Ovary (tissue), 9 donors: ENCODE data around the gene RNF7. TPM values are rescaled to one million over a fixed set of nuclear protein-coding genes. Genes with fewer than 3 reads are reported as not detected.

Source experiments
- DNase-seq, 5 donors: peaks; one replicate each; pipeline ENCODE4 v3.0.0-alpha.2; 2019 to 2020
- H3K27ac ChIP-seq, 2 donors: fragments of 200-600 bp; one replicate each; pipeline versions ENCODE4 v1.5.1 to v1.8.0; 2019 to 2022
- H3K27me3 ChIP-seq: fragments of 200-600 bp; one replicate; pipeline ENCODE4 v1.8.0; 2022
- H3K36me3 ChIP-seq: fragments of 200-600 bp; sonication (generic); one replicate; pipeline ENCODE4 v1.5.1; 2019
- H3K4me1 ChIP-seq: one replicate; pipeline ENCODE4 v1.8.1; 2013; ENCODE audit warnings: mild to moderate bottlenecking, moderate library complexity; ENCODE audit not compliant: insufficient read depth
- H3K4me3 ChIP-seq: fragments of 200-600 bp; sonication (generic); one replicate; pipeline ENCODE4 v1.5.1; 2017
- H3K9me3 ChIP-seq, 2 donors: fragments of 200-600 bp in 1 of 2; sonication (generic) in 1 of 2; one replicate each; pipeline versions ENCODE4 v1.5.1 to v1.8.1; 2013 to 2019; ENCODE audit warnings: mild to moderate bottlenecking in 1 of 2, moderate library complexity in 1 of 2
- CTCF ChIP-seq, 3 donors: fragments of 450-650 bp in 2 of 3; fragments of 200-600 bp in 1 of 3; IDR thresholded peaks; one replicate each; pipeline versions ENCODE4 v1.5.1 to v1.8.0; 2016 to 2022; ENCODE audit warnings: antibody characterized with exemption in 3 of 3, mild to moderate bottlenecking in 1 of 3
- EP300 ChIP-seq: sonication (generic); formaldehyde crosslinking; IDR thresholded peaks from one replicate; pipeline ENCODE4 v1.6.1; 2017; ENCODE audit warnings: antibody characterized with exemption
- POLR2A ChIP-seq: fragments of 450-650 bp; IDR thresholded peaks from one replicate; pipeline ENCODE4 v1.6.1; 2017; ENCODE audit warnings: antibody characterized with exemption, mild to moderate bottlenecking, moderate library complexity
- WGBS, 3 donors: extraction: QIAGEN DNeasy Blood & Tissue Kit in 1 of 3; methylation state at CpG; one replicate each; pipeline versions ENCODE4 v1.1.5 to v1.1.7; 2013 to 2017; 5-methylcytosine and 5-hydroxymethylcytosine counted together
- intact Hi-C, 4 donors: fragments of 100-400 bp; cut with DNase I; formaldehyde crosslinking; loops; one replicate each; pipeline versions ENCODE4 v1.11.0 to v1.15.1; 2022 to 2023
- polyA plus RNA-seq, 2 donors: library from polyadenylated mRNA; stranded (reverse); fragments of 200-250 nt in 1 of 2; fragments of 350-450 nt in 1 of 2; fragmentation: Illumina TruSeq in 1 of 2; extraction: RNeasy Lipid Tissue Mini Kit (QIAGEN cat#74804) in 1 of 2; gene quantifications; one replicate each; pipeline ENCODE4 v1.2.3, GENCODE V29; 2013 to 2014
- total RNA-seq, 7 donors: library from RNA; depleted of rRNA in 2 of 7; stranded (reverse); fragments of >200 nt in 2 of 7; fragmentation: NEBNext Ultra II Directional in 3 of 7; extraction: Animal tissue kit (Norgen Biotek cat#: 25700) in 3 of 7; gene quantifications; one replicate each; pipeline versions ENCODE4 v1.1.0 to v1.2.4, GENCODE V29; 2016 to 2023
- donor health status: DM: no; HTN: no; CAD: no; lungs with moderate emphysema.
- donor health status: DM: no; HTN: no; CAD: no.
- donor health status: Bipolar disorder and iron deficiency.
- donor health status: DM: yes; HTN: yes; CAD: no.
- donor health status: DM: no; HTN: no; CAD: no.
- donor health status: DM: yes; HTN: yes; CAD: no.

RNF7 gene
- total and polyA plus RNA-seq, 9 donors, result 70.2 to 100 (median 79.1) TPM

GRCh38 chr3:141769221-141769894, 31.3 kb downstream of the RNF7 start:
- TF ChIP-seq POLR2A (no peak), EP300 (no peak), CTCF (IDR thresholded peaks at IDR 0.05) (no peak)
- Histone ChIP-seq H3K27me3 (no peaks in the 10 kb centered on the region), H3K4me3 (no peak overlapping the region), H3K9me3 (no peaks in the 10 kb centered on the region), H3K36me3 (no peaks in the 10 kb centered on the region), H3K27ac (no peak overlapping the region), H3K4me1 (no peaks in the 10 kb centered on the region)
- intact Hi-C loops, result no loop called here
- DNase-seq, result no peak
- 49 to 65% (median 53%) methylated on average over 6 of the region's 6 CpGs for WGBS, 3 donors

- intact Hi-C loops, result no loop called here
- Histone ChIP-seq H3K36me3 (no peaks in the 10 kb centered on the region), H3K27me3 (no peaks in the 10 kb centered on the region), H3K27ac (no peak overlapping the region), H3K9me3 (no peaks in the 10 kb centered on the region), H3K4me3 (no peak overlapping the region), H3K4me1 (no peaks in the 10 kb centered on the region)
- DNase-seq, result no peak
- no peak for TF ChIP-seq CTCF (IDR thresholded peaks at IDR 0.05)
- no peak for TF ChIP-seq EP300
- no peak for TF ChIP-seq POLR2A
- WGBS, 3 donors, result 94 to 97% (median 94%) methylated on average over 6 of the region's 6 CpGs
Measured at GRCh38 chr3:141773676-141774075, 35.6 kb downstream of the RNF7 start.

GRCh38 chr3:141776376-141776775, 38.3 kb downstream of the RNF7 start:
- 86 to 90% (median 90%) methylated on average over 14 of the region's 14 CpGs for WGBS, 3 donors
- Histone ChIP-seq H3K4me3 (no peak overlapping the region), H3K9me3 (no peaks in the 10 kb centered on the region), H3K27me3 (no peaks in the 10 kb centered on the region), H3K36me3 (no peaks in the 10 kb centered on the region), H3K27ac (no peak overlapping the region), H3K4me1 (no peaks in the 10 kb centered on the region)
- TF ChIP-seq EP300, result no peak
- TF ChIP-seq CTCF (IDR thresholded peaks at IDR 0.05), result no peak
- no peak for TF ChIP-seq POLR2A
- intact Hi-C loops, result no loop called here
- DNase-seq, result no peak

GRCh38 chr3:141776885-141777284, 38.8 kb downstream of the RNF7 start:
- intact Hi-C loops, result no loop called here
- no peaks in the 10 kb centered on the region for H3K9me3 ChIP-seq
- no peak for DNase-seq
- H3K27me3 ChIP-seq, result no peaks in the 10 kb centered on the region
- H3K36me3 ChIP-seq, result no peaks in the 10 kb centered on the region
- no peaks in the 10 kb centered on the region for H3K4me1 ChIP-seq
- H3K4me3 ChIP-seq, result no peak overlapping the region
- H3K27ac ChIP-seq, result no peak overlapping the region
- no peak for TF ChIP-seq POLR2A
- TF ChIP-seq EP300, result no peak
- no peak for TF ChIP-seq CTCF (IDR thresholded peaks at IDR 0.05)
- 85 to 86% (median 85%) methylated on average over 15 of the region's 15 CpGs for WGBS, 3 donors
